AG20443 (cell line): Measurements from ENCODE around the gene CLEC11A.

Experiments
- DNase-seq: peaks from one replicate; pipeline ENCODE4 v3.0.0; 2012; ENCODE audit warnings: low spot score, mixed read lengths

The CLEC11A gene

DNA sequence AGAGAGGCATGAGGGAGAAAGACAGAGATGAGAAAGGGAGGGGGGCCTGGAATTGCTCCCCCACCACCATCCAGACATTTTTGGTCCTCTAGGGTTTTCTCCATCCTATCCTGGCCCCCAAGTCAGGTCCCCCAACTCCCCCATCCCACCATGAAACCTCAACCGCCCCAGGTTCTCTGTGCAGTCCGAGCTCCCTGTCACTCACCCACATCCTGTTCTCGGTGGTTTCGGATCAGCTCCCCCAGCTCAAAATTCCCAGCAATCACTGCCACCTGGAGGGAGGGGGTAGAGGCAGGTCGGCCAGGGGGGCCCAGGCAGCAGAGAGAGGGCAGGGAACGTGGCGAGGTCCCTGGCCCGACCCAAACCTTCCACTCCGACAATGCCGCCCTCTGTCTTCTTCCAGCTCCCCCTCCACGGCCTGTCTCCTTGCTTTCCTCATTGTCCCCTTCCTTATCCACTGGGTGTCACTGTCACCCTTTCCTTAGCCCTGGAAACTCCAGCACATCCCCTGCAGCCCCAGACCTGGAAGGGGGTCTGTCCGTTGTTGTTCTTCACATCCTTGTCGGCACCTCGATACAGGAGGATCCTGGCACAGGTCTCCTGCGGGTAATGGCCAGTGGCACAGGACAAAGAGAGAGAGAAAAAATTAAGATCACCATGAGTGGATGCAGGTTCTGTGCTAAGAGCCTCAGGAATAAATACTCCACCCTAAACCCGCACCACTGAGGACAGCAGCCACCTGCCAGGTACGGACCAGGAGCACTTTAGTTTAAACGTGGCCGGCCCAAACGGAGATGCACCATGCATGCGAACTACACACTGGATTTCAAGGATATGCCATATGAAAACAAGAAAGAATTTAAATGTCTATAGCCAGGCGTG, 19.0 kb upstream of the CLEC11A start:
- DNase-seq = no peak

DNA sequence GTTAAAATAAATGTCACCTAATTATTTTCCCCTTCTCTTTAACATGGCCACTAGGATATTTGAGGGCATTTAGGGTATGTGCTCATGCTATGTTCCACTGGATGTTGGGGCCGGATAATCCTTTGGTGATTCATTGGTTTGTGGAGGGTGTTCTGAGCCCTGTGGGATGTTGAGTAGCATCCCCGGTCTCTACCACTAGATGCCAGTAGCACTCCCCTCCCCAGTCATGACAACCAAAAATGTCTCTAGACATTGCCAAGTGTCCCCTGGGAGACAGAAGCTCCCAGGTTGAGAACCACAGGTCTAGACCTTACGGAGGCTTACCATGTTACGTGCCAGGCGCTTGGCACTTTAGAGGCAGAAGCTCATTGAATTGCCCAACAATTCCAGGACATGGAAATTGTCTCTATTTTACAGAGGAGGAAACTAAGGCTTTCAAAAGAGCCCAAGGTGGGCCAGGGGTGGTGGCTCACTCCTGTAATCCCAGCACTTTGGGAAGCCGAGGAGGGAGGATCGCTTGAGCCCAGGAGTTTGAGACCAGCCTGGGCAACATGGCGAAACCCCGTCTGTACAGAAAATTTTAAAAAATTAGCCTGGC, 17.6 kb upstream of the CLEC11A start:
- peak; percentile 91 for DNase-seq

DNA sequence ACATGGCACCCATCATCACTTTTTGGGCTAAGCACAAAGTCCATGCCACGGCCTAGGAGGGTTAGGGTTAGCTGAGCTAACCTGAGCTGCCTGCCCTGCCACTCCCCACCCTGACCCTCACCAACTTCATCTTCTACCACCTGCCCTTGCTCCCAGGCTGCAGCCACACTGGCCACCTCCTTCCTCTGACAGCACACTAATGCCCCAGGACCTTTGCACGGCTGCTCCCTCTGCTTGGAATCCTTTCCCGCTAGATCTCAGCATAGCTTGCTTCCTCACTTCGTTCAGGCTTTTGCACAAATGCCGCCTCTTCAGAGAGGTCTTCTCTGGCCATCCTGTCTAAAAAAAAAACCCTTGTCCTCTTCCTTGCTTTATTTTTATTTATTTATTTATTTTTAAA, 16.8 kb upstream of the CLEC11A start:
- no peak for DNase-seq

DNA sequence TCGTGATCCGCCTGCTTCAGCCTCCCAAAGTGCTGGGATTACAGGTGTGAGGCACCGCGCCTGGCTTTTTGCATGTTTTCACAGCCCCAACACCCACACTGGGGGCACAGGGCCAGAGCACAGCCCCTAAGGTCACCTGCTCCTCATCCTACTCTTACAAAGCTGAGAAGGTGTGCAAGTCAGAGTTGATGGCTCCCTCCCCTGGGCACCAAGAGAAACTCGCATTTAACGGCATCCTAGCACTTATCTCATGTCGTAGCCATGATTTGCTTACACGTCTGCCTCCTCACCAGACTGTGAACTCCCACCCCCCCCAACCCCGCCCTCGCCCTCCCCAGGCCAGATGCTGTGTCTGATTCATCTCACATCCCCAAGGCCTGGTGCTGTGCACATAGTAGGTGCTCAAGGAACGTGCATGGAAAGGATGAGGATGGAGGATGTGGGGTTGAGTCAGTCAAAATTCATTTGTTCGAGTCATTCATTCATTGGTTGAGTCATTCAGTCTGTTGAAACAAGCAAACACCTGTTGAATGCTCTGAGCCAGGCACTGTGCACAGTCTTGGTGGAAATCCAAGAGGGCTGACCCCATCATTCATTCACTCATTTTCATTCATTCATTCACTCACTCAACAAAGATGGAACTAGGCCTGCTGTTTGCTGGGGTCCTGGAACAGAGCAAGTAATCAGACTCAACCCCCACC, 14.8 kb upstream of the CLEC11A start:
- no peak for DNase-seq

- DNase-seq = peak; percentile 32
Measured at GRCh38 chr19:50710094-50710493, 13.1 kb upstream of the CLEC11A start.

DNA sequence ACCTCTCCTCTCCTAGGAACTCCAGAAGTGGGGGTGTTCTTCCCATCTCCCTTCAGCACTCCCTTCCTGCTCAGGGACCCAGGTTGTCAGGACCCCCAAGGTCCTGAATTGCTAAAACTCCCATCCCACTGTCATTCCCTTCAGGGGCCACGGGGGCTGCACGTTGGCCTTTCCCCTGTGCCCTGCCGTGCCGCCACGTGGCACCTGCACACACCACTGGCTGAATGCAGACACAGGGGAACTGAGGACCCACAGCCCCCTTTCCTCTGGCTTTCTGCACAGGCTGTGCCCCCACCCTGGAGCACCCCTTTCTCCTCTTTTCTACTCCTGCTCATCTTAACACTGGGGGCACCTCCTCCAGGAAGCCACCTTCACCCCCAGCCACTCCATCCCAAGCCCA, 12.6 kb upstream of the CLEC11A start:
- no peak for DNase-seq

- DNase-seq = no peak
Measured at GRCh38 chr19:50711196-50711595, 12.0 kb upstream of the CLEC11A start.

- no peak for DNase-seq
Measured at GRCh38 chr19:50711805-50712204, 11.4 kb upstream of the CLEC11A start.

DNA sequence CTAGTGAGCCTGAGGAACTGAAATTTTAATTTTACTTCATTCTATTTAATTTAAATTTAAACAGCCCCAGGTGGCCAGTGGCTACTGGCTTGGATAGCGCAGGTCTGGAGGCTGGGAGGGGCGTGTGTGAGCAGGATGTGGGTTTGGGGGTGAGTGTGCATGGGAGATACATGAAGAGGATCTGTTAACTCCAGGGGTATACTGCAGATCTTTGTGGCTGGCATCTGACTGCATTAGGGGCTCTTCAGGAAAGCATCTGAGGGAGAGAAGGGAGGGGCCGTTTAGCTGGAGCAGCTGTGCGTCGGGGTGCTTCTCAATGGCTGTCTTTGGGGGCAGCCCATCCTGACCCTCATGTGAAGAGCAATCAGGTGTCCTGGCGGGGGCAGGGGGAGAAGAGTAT, 10.3 kb upstream of the CLEC11A start:
- DNase-seq = no peak

GRCh38 chr19:50713556-50714236, 9.5 kb upstream of the CLEC11A start:
- DNase-seq = no peak

- no peak for DNase-seq
Measured at GRCh38 chr19:50716178-50717025, 6.8 kb upstream of the CLEC11A start.

- no peak for DNase-seq
Measured at GRCh38 chr19:50717026-50717723, 6.0 kb upstream of the CLEC11A start.

DNA sequence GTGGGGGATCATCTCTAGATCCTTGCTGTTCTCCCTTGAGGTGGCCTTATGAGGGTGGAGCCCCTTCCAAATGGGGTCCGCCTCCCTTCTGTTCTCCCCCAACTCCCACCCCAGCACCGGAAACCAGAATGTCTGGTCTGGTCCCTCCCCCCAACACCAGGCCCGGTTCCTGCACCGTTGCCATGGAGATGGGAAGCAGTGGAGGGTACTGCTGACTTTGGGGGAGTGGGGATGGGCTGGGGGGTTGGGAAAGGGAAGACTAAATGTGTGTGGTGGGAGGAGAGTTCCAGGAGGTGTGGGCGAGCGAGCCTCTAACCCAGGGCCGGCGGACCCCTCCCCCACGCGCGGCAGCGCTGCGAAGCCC, 5.3 kb upstream of the CLEC11A start:
- DNase-seq = no peak

GRCh38 chr19:50718255-50719118, 4.7 kb upstream of the CLEC11A start:
- DNase-seq = peak; percentile 59

DNA sequence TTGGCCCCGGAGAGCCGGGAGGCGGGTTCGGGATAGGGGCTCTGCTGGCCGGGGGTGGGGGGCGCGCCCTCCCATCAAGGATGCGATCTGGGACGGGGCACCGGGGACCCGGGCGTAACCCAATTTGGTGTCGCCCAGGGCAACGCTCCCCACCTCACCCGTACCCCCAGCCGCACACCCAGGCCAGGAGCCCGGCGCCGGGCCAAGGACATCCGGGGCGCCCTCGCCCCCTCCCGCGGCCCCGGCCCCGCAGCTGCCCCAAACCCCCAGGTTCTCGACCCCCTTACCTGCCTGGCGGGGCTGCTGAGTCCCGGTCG, 4.1 kb upstream of the CLEC11A start:
- no peak for DNase-seq

DNA sequence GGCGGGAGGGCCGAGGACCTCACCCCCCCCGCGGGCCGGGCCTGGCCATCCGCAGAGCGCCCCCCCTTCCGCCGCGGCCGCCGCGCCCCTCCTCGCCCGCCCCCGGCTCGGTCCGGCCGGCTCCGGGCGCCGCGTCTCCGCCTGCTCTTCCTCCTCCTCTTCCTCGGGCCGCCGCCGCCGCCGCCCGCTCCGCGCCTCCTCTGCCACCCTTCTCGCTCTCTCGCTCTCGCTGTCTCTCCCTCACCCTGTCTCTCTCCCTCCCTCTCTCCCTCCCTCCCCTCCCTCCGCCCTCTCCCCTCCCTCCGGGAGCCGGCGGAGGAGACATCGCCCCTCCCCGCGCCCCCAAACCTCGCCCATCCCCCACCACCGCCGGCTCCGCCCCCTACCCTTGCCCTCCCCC, 3.6 kb upstream of the CLEC11A start, which contains the start of gene SHANK1:
Gene SHANK1, minus strand, starts transcription at position 237 of the 400 bp plus-strand sequence. CDS start 2,883 bp downstream, outside the sequence.
- DNase-seq = no peak

DNA sequence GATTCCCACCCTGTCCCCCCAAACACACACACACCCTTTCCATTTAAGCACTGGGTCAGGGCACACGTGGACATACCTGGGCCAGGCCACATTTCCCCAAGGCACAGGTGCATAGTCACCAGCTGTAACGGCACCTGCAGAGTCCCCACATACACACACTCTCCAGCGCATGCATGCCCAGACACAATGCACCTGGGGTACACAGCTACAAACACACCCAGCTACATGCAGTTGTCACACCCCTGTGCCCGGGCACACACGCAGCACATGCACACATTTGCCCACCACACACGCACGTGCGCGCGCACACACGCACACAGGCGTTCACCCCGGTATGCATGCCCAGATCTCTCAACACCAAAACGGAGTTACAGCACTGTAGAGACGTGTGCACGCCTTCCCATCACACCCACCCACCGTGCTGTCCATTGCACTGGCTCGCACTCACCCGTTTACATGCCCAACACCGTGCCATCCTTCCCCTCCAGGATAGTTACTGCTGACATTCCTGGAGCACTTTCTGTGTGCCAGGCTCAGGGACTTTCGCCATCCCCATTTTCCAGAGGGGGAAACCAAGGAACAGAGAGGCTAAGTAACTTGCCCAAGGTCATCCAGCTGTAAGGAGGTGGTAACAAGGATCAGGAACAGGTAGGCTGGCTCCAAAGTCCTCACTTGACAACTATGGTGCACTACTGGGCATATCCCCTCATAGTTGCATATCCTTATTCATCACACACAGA, 2.8 kb upstream of the CLEC11A start:
- DNase-seq = no peak

DNA sequence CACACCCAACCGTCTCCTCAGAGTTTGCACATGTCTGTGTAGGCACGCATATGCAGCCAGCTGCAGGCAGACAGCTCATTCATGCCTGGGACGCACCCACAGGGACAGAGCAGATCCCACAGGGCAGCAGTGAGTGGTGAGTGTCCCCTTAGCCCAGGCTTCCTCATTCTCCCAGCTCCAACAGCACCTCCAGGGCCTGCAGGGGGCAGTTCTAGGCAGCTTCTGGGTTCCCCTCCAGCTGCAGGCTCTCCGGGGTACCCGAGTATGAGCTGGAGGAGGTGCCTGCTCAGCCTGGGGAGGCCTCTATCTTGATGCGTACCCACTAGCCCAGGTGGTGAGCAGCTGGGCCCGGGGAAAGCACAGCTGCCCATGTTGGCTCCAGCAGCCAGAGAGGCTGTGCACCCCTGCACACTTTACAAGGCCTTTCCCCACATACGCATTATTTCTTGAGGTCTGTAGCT, 2.2 kb upstream of the CLEC11A start:
- DNase-seq = peak; percentile 68
